ENCODE results near the gene ANO9. TPM values are rescaled to one million over a fixed set of nuclear protein-coding genes. Genes with fewer than 3 reads are reported as not detected.
A peak's percentile ranks its signal among the peaks of the same experiment; 100 is the strongest.

ANO9 gene
- total RNA-seq, 2 donors from 2014 or later: 15.6 to 26.4 TPM

GRCh38 chr11:418343-419247 lies 23.2 kb downstream of the ANO9 start:
- Histone ChIP-seq H3K9me3 (no peaks in the 10 kb centered on the region), H3K27ac (no peak overlapping the region), H3K36me3 (replicated peaks in 1 of 2; ENCODE audit: insufficient read depth in 1 of 2, low read depth in 2 of 2) (no peaks in the 10 kb centered on the region), H3K27me3 (no peaks in the 10 kb centered on the region), H3K4me1 (peaks cover 29% of the 10 kb centered on the region), H3K4me3 (no peak overlapping the region)
- TF ChIP-seq POLR2A (IDR thresholded peaks at IDR 0.05) (no peak), CTCF (IDR thresholded peaks at IDR 0.05) (no peak)
- DNase-seq (peak in 2 of 4 donors; percentile 6 to 12), ATAC-seq (no peak)
- 92 to 95% methylated on average over 23 to 29 of the region's 30 CpGs for WGBS, 2 donors
- intact Hi-C loops (cut with DNase I): no loop called here

- no peak overlapping the region for H3K4me3 ChIP-seq
- no peaks in the 10 kb centered on the region for H3K36me3 ChIP-seq (replicated peaks in 1 of 2; ENCODE audit: insufficient read depth in 1 of 2, low read depth in 2 of 2)
- no peaks in the 10 kb centered on the region for H3K9me3 ChIP-seq
- peak overlapping the region; percentile 50 to 89 (median 74) for H3K27ac ChIP-seq
- TF ChIP-seq CTCF (IDR thresholded peaks at IDR 0.05) (no peak), POLR2A (IDR thresholded peaks at IDR 0.05) (no peak)
- ATAC-seq (no peak), DNase-seq (peak in 2 of 4 donors; percentile 4 to 12)
- intact Hi-C loops (cut with DNase I): no loop called here
- 18 to 49% methylated on average over 7 to 19 of the region's 19 CpGs for WGBS, 2 donors
- no peaks in the 10 kb centered on the region for H3K27me3 ChIP-seq
- H3K4me1 ChIP-seq: peaks cover 29% of the 10 kb centered on the region
Measured at GRCh38 chr11:417652-418342, 24.0 kb downstream of the ANO9 start.

- intact Hi-C loops (cut with DNase I): no loop called here
- Histone ChIP-seq H3K9me3 (no peaks in the 10 kb centered on the region), H3K4me3 (peak overlapping the region; percentile 77 to 80), H3K36me3 (replicated peaks in 1 of 2; ENCODE audit: insufficient read depth in 1 of 2, low read depth in 2 of 2) (no peaks in the 10 kb centered on the region), H3K27me3 (no peaks in the 10 kb centered on the region), H3K4me1 (peaks cover 29% of the 10 kb centered on the region), H3K27ac (peak overlapping the region; percentile 50 to 89 (median 74))
- ATAC-seq (peak; percentile 89), DNase-seq (peak; percentile 75 to 87 (median 81))
- peak; percentile 20 to 39 (median 32) for TF ChIP-seq POLR2A (IDR thresholded peaks at IDR 0.05)
- peak in 1 of 7 experiments; percentile 27 for TF ChIP-seq CTCF (IDR thresholded peaks at IDR 0.05)
- 0% methylated on average over 4 to 68 of the region's 97 CpGs for whole genome bisulfite sequencing, 2 donors
Measured at GRCh38 chr11:416757-417621, 24.8 kb downstream of the ANO9 start.

GRCh38 chr11:416051-416756 lies 25.6 kb downstream of the ANO9 start:
- no peaks in the 10 kb centered on the region for H3K27me3 ChIP-seq

More at GRCh38 chr11:416051-416756, 25.6 kb downstream of the ANO9 start:
- no peak for TF ChIP-seq CTCF (IDR thresholded peaks at IDR 0.05)
- TF ChIP-seq POLR2A (IDR thresholded peaks at IDR 0.05): no peak
- H3K27ac ChIP-seq: peak overlapping the region; percentile 50 to 89 (median 74)
- intact Hi-C loops (cut with DNase I): no loop called here
- H3K9me3 ChIP-seq: no peaks in the 10 kb centered on the region
- ATAC-seq: peak; percentile 23
- peaks cover 29% of the 10 kb centered on the region for H3K4me1 ChIP-seq
- no peaks in the 10 kb centered on the region for H3K36me3 ChIP-seq (replicated peaks in 1 of 2; ENCODE audit: insufficient read depth in 1 of 2, low read depth in 2 of 2)
- peak overlapping the region; percentile 77 to 80 for H3K4me3 ChIP-seq
- 8 to 20% methylated on average over 5 to 45 of the region's 45 CpGs for WGBS, 2 donors
- peak in 2 of 4 donors; percentile 16 to 20 for DNase-seq
